HG02885 (cell line): Measurements from ENCODE around the gene UGT1A6.
"Not testable (repeated sequence)": the region's sequence is repeated elsewhere in the genome, so short reads cannot be mapped to it uniquely, and the experiment has no call there.

ENCODE experiments used
- ATAC-seq: cut with Tn5 transposase; IDR thresholded peaks from one replicate; pipeline ENCODE4 v1.9.1; 2021; ENCODE audit warnings: mild to moderate bottlenecking; ENCODE audit not compliant: unreplicated experiment, poor library complexity

UGT1A6 gene

DNA sequence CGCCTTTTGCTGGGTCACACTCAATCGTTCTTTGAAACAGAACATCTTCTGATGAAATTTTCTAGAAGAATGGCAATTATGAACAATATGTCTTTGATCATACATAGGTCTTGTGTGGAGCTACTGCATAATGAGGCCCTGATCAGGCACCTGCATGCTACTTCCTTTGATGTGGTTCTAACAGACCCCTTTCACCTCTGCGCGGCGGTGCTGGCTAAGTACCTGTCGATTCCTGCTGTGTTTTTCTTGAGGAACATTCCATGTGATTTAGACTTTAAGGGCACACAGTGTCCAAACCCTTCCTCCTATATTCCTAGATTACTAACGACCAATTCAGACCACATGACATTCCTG lies 20.5 kb downstream of the UGT1A6 start:
- ATAC-seq = no peak

DNA sequence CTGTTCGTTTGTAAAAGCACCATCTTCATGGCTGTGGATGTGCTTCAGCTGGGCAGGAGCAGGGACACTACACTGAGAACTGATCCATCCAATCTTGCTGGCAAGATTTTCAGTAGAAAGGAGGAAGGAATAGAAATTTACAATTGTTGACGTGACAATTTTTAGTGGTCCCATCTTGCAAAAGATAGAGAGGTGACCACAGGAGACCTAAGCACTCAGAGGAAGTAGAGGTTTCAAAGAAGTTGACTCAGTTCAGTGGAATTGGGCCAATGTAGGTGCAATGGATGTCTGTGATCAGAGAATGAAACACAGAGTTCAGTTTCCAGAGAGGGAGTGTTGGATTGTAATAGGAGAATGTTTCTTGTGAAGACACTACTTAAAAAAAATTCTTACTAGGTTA lies 21.4 kb downstream of the UGT1A6 start:
- no peak for ATAC-seq

DNA sequence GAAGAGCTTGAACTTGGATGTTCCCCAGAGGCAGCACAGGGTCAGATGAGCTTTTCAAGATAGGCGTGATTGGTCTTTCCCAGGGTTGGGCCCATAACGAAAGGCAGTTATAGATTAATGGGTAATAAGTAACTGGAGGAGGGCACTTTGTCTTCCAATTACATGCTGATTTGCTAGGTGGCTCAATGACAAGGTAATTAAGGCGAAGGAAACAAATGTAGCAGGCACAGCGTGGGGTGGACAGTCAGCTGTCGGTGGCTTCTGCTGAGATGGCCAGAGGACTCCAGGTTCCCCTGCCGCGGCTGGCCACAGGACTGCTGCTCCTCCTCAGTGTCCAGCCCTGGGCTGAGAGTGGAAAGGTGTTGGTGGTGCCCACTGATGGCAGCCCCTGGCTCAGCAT lies 25.9 kb downstream of the UGT1A6 start, which contains the start of gene UGT1A4:
TSS of gene UGT1A4 (plus strand) at position 185 of the 400 bp plus-strand sequence. CDS start at position 270, 85 bp downstream.
- ATAC-seq = no peak

DNA sequence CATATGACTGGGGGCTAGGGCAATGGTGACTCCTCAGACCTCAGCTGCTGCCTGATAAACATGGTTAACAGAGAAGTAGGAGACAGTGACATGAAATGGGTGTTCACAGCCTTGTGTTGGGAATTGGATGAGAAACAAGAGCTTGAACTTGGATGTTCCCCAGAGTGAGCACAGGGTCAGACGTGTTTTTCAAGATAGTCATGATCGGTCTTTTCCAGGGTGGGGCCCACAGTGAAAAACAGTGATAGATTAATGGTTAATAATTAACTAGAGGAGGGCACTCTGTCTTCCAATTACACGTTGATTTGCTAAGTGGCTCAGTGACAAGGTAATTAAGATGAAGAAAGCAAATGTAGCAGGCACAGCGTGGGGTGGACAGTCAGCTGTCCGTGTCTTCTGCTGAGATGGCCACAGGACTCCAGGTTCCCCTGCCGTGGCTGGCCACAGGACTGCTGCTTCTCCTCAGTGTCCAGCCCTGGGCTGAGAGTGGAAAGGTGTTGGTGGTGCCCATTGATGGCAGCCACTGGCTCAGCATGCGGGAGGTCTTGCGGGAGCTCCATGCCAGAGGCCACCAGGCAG lies 36.1 kb downstream of the UGT1A6 start, which contains the start of gene UGT1A3:
TSS of gene UGT1A3 (plus strand) at position 320 of the 579 bp plus-strand sequence. CDS start at position 405, 85 bp downstream.
- ATAC-seq = no peak

DNA sequence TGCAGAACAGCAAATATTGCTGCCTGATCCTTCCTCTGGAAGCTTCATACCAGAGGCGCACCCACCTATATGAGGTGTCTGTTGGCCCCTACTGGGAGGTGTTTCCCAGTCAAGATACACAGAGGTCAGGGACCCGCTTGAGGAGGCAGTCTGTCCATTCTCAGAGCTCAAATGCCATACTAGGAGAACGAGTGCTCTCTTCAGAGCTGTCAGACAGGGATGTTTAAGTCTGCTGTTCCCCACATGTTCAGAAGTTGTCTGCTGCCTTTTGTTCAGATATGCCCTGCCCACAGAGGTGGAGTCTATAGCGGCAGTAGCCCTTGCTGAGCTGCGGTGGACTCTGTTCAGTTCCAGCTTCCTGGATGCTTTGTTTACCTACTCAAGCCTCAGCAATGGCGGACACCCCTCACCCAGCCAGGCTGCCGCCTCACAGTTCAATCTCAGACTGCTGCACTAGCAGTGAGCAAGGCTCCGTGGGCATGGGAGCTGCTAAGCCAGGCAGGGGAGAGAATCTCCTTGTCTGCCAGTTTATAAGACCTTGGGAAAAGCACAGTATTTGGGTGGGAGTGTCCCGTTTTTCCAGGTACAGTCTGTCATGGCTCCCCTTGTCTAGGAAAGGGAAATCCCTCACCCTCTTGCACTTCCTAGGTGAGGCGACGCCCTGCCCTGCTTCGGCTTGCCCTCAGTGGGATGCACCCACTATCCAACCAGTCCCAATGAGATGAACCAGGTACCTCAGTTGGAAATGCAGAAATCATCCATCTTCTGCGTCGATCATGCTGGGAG lies 44.4 kb downstream of the UGT1A6 start:
- not testable (repeated sequence) for ATAC-seq

DNA sequence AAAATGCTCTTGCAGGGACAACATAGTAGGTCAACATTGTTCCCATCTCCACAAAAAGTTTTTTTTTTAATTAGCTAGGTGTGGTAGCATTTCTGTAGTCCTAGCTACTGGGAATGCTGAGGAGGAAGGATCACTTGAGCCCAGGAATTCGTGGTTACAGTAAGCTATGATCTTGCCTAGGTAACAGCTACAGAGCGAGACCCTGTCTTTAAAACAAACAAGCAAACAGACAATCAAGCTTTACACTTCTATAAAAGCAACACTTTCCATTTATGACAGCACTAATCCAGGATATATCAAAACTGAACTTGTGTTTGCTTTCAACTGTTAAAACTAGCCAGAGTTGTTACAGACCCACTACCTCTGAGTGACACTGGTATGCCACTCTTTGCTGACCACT lies 48.2 kb downstream of the UGT1A6 start:
- no peak for ATAC-seq

DNA sequence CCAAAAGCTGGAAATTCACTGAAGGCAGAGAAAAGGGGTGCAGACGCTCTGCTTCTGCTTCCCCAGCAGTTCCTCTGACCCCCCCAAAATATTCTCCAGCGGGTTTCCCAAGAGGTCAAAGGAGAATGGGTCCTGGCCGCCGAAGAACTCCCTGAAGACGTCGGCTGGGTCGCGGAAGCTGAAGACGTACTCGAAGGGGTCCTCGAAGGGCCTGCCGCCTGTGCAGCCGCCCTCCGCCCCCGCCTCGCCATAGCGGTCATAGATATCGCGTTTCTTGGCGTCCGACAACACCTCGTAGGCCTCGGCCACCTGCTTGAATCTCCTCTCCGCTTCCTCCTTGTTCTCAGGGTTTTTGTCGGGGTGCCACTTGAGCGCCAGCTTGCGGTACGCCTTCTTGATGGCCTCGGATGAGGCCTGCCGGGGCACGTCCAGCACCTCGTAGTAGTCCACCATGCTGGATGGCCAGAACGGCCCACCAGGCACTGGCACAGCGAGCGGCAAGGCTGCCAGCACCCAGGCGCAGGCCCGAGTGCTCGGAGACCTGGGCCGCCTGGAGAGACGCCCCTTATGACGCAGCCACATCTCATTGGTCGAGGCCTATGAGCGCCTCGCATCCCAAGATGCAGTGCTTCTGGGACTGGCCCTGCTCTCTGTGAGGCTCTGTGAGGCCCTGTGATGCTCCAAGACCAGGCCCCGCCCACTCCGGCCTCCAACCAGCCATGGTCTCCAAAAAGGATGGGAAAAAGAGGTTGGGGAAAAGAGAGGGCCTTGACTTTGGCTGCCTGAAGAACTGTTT lies 51.0 kb downstream of the UGT1A6 start:
- no peak for ATAC-seq

DNA sequence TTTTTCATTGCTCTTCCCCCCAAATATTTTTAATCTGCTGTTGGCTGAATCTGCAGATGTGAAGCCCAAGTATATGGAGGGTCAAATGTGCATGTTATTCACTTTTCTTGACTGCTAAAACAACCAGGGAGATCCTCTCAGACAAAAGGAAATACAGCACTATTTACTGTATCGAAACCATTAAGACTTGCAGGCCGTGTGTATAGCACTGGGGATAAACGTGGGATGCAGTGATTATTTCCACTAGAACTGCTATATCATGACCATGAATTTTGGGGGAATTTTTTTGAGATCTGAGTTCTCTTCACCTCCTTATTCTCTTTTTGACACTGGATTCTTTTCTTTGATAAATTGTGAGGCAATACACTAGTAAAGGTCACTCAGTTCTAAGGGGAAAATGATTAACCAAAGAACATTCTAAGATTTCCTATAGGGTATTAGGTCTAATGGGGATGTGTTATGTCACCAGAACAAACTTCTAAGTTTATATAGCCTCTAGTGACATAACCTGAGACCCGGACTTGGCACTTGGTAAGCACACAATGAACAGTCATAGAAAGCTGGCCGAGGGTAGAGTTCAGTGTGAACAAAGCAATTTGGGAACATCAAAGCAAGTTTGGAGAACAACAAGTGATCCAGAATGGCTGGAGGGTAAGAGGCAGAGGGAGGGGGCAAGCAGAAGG lies 52.5 kb downstream of the UGT1A6 start:
- no peak for ATAC-seq

DNA sequence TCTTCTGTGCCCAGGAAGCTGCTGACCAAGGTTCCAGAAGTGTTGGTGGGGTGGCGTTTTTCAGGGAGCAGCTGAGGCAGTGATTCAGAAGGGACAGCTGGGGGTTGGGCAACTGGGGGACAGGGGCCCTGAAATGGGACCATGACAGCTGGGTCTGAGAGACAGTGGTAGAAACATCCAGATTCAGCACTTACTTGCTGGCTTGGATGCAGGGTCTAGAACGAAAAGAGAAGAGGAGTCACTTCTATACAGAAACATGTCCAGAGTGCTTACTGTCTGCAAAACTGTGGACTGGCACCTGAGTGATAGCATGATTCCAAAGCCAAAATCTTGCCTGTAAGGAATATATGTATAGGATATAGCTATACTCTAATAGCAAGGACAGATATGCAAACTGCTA lies 53.1 kb downstream of the UGT1A6 start:
- ATAC-seq = not testable (repeated sequence)

DNA sequence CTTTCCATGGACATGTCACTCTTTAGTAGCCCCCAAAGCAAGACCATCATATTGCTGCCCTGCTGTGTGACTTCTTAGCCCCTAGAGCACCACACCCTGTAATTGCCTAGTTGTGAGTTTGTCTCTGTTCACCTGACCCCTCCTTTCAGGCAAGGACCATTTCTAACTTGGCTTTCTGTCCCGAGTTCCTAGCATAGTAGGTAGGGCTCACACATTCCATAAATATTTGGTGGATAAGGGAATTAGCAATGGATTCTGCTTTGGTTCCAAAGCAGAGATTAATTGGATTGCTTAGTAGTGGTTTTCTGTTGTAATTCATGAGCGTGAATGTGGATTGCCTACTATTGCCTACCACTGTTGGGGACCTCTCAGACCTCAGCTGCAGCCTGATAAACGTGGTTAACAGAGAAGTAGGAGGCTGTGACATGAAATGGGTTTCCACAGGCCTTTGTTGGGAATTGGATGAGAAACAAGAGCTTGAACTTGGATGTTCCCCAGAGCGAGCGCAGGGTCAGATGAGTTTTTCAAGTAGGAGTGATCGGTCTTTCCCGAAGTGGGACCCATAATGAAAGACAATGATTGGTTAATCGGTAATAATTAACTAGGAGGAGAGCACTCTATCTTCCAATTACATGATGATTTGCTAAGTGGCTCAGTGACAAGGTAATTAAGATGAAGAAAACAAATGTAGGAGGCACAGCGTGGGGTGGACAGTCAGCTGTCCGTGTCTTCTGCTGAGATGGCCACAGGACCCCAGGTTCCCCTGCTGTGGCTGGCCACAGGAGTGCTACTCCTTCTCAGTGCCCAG lies 54.0 kb downstream of the UGT1A6 start:
- ATAC-seq = no peak

DNA sequence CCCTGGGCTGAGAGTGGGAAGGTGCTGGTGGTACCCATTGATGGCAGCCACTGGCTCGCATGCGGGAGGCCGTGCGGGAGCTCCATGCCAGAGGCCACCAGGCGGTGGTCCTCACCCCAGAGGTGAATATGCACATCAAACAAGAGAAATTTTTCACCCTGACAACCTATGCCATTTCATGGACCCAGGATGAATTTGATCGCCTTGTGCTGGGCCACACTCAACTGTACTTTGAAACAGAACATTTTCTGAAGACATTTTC lies 54.5 kb downstream of the UGT1A6 start:
- ATAC-seq = no peak

DNA sequence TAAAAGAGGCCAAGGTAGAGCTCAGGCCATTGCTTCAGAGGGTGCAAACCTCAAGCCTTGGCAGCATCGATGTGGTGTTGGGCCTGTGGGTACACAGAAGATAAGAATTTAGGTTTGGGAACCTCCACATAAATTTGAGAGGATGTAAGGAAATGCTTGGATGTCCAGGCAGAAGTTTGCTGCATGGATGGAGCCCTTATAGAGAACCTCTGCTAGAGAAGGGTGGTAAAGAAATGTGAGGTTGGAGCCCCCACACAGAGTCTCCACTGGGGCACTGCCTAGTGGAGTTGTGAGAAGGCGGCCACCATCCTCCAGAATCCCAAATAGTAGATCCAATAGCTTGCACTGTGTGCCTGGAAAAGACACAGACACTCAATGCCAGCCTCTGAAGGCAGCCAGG lies 58.0 kb downstream of the UGT1A6 start:
- ATAC-seq = not testable (repeated sequence)

DNA sequence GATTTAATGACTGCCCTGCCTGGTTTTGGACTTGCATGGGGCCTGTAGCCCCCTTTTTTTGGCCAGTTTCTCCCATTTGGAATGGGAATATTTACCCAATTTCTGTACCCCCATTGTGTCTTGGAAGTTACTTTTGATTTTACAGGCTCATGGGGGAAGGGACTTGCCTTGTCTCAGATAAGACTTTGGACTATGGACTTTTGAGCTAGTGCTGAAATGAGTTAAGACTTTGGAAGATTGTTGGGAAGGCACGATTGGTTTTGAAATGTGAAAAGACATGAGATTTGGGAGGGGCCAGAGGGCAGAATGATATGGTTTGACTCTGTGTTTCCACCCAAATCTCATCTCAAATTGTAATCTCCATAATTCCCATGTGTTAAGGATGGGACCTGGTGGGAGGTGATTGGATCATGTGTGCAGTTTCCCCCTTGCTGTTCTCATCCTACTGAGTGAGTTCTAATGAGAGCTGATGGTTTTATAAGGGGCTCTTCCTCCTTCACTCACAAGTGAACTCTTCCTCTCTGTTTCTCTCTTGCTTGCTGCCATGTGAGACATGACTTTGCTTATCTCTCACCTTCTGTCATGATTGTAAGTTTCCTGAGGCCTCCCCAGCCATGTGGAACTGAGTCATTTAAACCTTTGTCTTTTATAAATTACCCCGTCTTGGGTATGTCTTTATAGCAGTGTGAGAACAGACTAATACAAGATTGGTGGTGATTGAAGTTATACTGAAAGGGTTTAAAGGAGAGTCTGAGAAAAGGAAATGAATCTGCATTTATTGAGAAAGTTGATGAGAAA lies 58.7 kb downstream of the UGT1A6 start:
- not testable (repeated sequence) for ATAC-seq

DNA sequence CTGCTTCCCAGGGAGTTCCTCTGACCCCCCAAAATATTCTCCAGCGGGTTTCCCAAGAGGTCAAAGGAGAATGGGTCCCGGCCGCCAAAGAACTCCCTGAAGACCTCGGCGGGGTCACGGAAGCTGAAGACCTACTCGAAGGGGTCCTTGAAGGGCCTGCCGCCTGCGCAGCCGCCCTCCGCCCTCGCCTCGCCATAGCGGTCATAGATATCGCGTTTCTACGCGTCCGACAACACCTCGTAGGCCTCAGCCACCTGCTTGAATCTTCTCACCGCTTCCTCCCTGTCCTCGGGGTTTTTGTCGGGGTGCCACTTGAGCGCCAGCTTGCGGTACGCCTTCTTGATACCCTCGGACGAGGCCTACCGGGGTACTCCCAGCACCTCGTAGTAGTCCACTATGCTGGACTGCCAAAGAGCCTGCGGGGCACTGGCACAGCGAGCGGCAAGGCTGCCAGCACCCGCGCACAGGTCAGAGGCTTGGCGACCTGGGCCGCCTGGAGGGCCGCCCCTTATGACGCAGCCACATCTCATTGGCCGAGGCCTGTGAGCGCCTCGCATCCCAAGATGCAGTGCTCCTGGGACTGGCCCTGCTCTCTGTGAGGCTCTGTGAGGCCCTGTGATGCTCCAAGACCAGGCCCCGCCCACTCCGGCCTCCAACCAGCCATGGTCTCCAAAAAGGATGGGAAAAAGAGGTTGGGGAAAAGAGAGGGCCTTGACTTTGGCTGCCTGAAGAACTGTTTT lies 62.4 kb downstream of the UGT1A6 start:
- no peak for ATAC-seq

DNA sequence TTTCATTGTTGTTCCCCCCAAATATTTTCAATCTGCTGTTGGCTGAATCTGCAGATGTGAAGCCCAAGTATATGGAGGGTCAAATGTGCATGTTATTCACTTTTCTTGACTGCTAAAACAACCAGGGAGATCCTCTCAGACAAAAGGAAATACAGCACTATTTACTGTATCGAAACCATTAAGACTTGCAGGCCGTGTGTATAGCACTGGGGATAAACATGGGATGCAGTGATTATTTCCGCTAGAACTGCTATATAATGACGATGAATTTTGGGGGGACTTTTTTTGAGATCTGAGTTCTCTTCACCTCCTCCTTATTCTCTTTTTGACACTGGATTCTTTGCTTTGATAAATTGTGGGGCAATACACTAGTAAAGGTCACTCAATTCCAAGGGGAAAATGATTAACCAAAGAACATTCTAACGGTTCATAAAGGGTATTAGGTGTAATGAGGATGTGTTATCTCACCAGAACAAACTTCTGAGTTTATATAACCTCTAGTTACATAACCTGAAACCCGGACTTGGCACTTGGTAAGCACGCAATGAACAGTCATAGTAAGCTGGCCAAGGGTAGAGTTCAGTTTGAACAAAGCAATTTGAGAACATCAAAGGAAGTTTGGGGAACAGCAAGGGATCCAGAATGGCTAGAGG lies 63.9 kb downstream of the UGT1A6 start:
- ATAC-seq = no peak

DNA sequence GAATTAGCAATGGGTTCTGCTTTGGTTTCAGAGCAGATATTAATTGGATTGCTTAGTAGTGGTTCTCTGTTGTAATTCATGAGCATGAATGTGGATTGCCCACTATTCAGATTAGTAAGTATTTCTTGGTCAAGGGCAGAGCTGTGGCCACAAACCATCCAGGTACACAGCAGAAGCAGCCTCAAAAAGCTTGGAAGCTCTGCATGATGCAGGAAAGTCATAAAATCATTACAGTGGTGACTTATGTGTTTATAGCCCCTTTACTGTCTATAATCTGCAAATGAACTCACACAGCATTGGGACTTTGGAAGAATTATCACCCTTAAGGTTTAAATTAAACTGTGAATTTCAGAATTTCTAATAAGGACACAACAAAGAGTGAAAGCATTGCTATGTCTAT lies 65.5 kb downstream of the UGT1A6 start:
- no peak for ATAC-seq

DNA sequence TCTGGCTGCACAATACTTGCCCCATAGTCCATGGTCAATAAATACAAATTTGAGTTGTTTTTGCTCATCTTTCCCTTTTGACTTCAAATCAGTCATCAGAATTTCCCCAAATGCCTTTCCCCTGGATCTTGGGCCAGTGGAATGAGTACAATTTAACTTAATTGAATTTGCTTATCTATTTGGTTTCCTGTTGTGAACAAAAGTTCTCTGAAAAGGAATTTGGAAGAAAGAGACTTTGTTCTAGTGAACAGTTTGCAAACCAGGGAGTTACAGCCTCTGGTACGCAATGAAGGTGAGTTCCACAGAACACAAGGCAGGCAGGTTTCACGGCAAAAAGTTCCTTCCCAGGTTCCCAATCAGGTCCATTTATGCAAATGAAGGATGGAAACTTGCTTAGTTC lies 66.2 kb downstream of the UGT1A6 start:
- no peak for ATAC-seq

DNA sequence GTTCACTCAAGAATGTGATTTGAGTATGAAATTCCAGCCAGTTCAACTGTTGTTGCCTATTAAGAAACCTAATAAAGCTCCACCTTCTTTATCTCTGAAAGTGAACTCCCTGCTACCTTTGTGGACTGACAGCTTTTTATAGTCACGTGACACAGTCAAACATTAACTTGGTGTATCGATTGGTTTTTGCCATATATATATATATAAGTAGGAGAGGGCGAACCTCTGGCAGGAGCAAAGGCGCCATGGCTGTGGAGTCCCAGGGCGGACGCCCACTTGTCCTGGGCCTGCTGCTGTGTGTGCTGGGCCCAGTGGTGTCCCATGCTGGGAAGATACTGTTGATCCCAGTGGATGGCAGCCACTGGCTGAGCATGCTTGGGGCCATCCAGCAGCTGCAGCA lies 67.4 kb downstream of the UGT1A6 start, which contains the start of gene UGT1A1:
TSS of gene UGT1A1 (plus strand) at position 228 of the 400 bp plus-strand sequence. CDS start at position 246, 18 bp downstream.
- ATAC-seq = no peak
